WERI-Rb-1 (cell line): ENCODE data around the gene KIF1C.
"Not testable (repeated sequence)": the region's sequence is repeated elsewhere in the genome, so short reads cannot be mapped to it uniquely, and the experiment has no call there.

Source experiments
- DNase-seq: peaks from one replicate; pipeline ENCODE4 v3.0.0-alpha.2; 2020
- H3K27ac ChIP-seq: fragments of 250-450 bp; sonication (Bioruptor Pico); 2 replicates; pipeline ENCODE4 v1.5.1; 2020; ENCODE audit warnings: mild to moderate bottlenecking, moderate library complexity
- H3K27me3 ChIP-seq: fragments of 250-450 bp; sonication (Bioruptor Pico); 2 replicates; pipeline ENCODE4 v1.5.1; 2021; ENCODE audit warnings: mild to moderate bottlenecking, low read depth, moderate library complexity; ENCODE audit not compliant: insufficient read depth, severe bottlenecking
- H3K36me3 ChIP-seq: fragments of 250-450 bp; sonication (Bioruptor Pico); 2 replicates; pipeline ENCODE4 v1.5.1; 2020; ENCODE audit warnings: mild to moderate bottlenecking, moderate library complexity
- H3K4me3 ChIP-seq: 2 replicates; pipeline ENCODE4 v1.5.1; 2011; ENCODE audit warnings: low read depth, mild to moderate bottlenecking, control low read depth, low read length
- H3K9me3 ChIP-seq: fragments of 250-450 bp; sonication (Bioruptor Pico); 2 replicates; pipeline ENCODE4 v1.5.1; 2021; ENCODE audit warnings: mild to moderate bottlenecking, moderate library complexity; ENCODE audit not compliant: severe bottlenecking
- TF ChIP-seq, protein P1 (sequence below): IDR thresholded peaks from 2 replicates; pipeline ENCODE4 v1.5.1; 2011; ENCODE audit warnings: low read depth, mild to moderate bottlenecking, control low read depth, inconsistent platforms, low read length

The KIF1C gene

GRCh38 chr17:5068236-5068635 is 70.5 kb downstream of the KIF1C start:
- Histone ChIP-seq H3K27ac (no peak overlapping the region), H3K27me3 (no peaks in the 10 kb centered on the region)

DNA sequence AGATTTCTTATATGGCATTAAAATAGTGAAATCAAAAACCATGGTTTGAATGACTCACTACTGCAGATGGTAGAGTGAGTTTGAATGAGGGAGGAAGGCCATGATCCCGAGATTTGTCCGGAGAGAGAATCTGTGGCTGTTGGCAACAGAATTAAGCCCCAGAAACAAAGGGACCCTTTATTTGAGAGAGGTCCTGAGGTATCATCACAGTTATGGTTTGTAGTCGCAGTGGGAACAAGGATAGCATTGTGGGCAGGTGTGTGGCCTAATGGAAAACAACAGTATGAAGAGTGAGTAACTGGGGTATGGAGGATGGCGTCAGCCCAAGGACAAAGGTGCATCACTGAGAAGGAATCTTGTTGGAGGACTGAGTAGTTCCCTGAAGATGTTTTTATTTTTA is 72.0 kb downstream of the KIF1C start:
- no peak overlapping the region for H3K4me3 ChIP-seq
- H3K36me3 ChIP-seq, result no peaks in the 10 kb centered on the region
- TF ChIP-seq, protein P1, sequence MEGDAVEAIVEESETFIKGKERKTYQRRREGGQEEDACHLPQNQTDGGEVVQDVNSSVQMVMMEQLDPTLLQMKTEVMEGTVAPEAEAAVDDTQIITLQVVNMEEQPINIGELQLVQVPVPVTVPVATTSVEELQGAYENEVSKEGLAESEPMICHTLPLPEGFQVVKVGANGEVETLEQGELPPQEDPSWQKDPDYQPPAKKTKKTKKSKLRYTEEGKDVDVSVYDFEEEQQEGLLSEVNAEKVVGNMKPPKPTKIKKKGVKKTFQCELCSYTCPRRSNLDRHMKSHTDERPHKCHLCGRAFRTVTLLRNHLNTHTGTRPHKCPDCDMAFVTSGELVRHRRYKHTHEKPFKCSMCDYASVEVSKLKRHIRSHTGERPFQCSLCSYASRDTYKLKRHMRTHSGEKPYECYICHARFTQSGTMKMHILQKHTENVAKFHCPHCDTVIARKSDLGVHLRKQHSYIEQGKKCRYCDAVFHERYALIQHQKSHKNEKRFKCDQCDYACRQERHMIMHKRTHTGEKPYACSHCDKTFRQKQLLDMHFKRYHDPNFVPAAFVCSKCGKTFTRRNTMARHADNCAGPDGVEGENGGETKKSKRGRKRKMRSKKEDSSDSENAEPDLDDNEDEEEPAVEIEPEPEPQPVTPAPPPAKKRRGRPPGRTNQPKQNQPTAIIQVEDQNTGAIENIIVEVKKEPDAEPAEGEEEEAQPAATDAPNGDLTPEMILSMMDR, result no peak
- no peaks in the 10 kb centered on the region for H3K27me3 ChIP-seq
- no peaks in the 10 kb centered on the region for H3K9me3 ChIP-seq
- no peak overlapping the region for H3K27ac ChIP-seq
- DNase-seq, result no peak

More at GRCh38 chr17:5068236-5068635, 70.5 kb downstream of the KIF1C start:
- TF ChIP-seq, protein P1, result no peak
- Histone ChIP-seq H3K4me3 (no peak overlapping the region), H3K9me3 (no peaks in the 10 kb centered on the region), H3K36me3 (no peaks in the 10 kb centered on the region)
- no peak for DNase-seq

DNA sequence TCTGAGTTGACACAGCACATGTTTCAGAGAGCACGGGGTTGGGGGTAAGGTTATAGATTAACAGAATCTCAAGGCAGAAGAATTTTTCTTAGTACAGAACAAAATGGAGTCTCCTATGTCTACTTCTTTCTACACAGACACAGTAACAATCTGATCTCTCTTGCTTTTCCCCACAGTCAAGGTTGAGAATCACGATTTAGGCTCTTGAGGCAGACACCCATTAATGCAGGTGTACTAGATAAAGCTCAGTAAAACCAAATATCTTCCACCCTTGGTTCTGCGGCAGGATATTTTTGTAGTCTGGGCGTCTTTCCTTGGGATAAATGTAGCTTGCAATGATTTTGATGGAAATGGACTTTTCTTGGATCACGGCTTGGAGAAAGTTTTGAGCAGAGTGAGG is 77.7 kb downstream of the KIF1C start:
- H3K27ac ChIP-seq, result peak overlapping the region; percentile 65
- H3K27me3 ChIP-seq, H3K36me3 ChIP-seq, DNase-seq, H3K4me3 ChIP-seq, H3K9me3 ChIP-seq: not testable (repeated sequence)

DNA sequence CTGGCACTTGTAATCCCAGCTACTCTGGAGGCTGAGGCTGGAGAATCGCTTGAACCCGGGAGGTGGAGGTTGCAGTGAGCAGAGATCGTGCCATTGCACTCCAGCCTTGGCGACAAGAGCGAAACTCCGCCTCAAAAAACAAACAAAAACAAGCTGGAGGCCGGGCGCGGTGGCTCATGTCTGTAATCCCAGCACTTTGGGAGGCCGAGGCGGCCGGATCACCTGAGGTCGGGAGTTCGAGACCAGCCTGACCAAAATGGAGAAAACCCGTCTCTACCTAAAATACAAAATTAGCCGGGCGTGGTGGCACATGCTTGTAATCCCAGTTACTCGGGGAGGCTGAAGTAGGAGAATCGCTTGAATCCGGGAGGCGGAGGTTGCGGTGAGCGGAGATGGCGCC is 79.5 kb downstream of the KIF1C start:
- not testable (repeated sequence) for H3K9me3 ChIP-seq, DNase-seq, H3K36me3 ChIP-seq, H3K27me3 ChIP-seq
- Histone ChIP-seq H3K4me3 (peak overlapping the region; percentile 83), H3K27ac (peak overlapping the region; percentile 92)

- Histone ChIP-seq H3K4me3 (peak overlapping the region; percentile 83), H3K9me3 (peaks cover 5% of the 10 kb centered on the region), H3K27me3 (no peaks in the 10 kb centered on the region), H3K27ac (peak overlapping the region; percentile 92), H3K36me3 (peaks cover 3% of the 10 kb centered on the region)
- DNase-seq, result no peak
- TF ChIP-seq, protein P1, result no peak
These were observed 80.0 kb downstream of the KIF1C start for GRCh38 chr17:5077781-5078105.
